H1 (cell line): ENCODE measurements around the gene ISOC1. TPM values are rescaled to one million over a fixed set of nuclear protein-coding genes. Genes with fewer than 3 reads are reported as not detected.

ENCODE experiments used
- CTCF ChIA-PET: fragments of 300-600 bp; sonication (Branson Sonifier 250); formaldehyde crosslinking; loops from one replicate; lab custom pipeline; 2021; ENCODE audit not compliant: partially characterized antibody; lab: Charles Lee
- POLR2A ChIA-PET: fragments of 300-600 bp; sonication (Branson Sonifier 250); formaldehyde crosslinking; loops from one replicate; lab custom pipeline; 2021; ENCODE audit warnings: inconsistent platforms; ENCODE audit not compliant: partially characterized antibody; lab: Charles Lee
- DNase-seq, 2 experiments: peaks; one replicate each; pipeline versions ENCODE4 v3.0.0 to v3.0.0-alpha.2; 2010 to 2022; ENCODE audit warnings: low spot score in 2 of 2, low read depth in 1 of 2, mixed read lengths in 1 of 2
- FAIRE-seq: peaks from 2 replicates; lab custom pipeline; 2011; peaks lifted over from hg19 to GRCh38; lab: Jason Lieb, UNC
- H2AFZ ChIP-seq: 2 replicates; pipeline ENCODE4 v1.8.1; 2012; ENCODE audit warnings: low read length, inconsistent platforms
- H2AK5ac ChIP-seq: 2 replicates; pipeline ENCODE4 v1.6.1; 2013; ENCODE audit warnings: low read depth, low read length
- H2BK120ac ChIP-seq: replicated peaks from 2 replicates; pipeline ENCODE3; 2013; ENCODE audit warnings: low read depth, low read length, inconsistent platforms
- H2BK12ac ChIP-seq: 2 replicates; pipeline ENCODE4 v1.6.1; 2013; ENCODE audit warnings: low read depth, low read length
- H2BK15ac ChIP-seq: 2 replicates; pipeline ENCODE4 v1.6.1; 2013; ENCODE audit warnings: low read length
- H2BK20ac ChIP-seq: 2 replicates; pipeline ENCODE4 v1.6.1; 2013; ENCODE audit warnings: low read length
- H2BK5ac ChIP-seq: 2 replicates; pipeline ENCODE4 v1.6.1; 2013; ENCODE audit warnings: low read depth, low read length
- H3K14ac ChIP-seq: 2 replicates; pipeline ENCODE4 v1.6.1; 2013; ENCODE audit warnings: inconsistent platforms; ENCODE audit not compliant: insufficient read length
- H3K18ac ChIP-seq: 2 replicates; pipeline ENCODE4 v1.6.1; 2013; ENCODE audit warnings: low read length; ENCODE audit errors: extremely low read depth
- H3K23ac ChIP-seq: 2 replicates; pipeline ENCODE4 v1.6.1; 2013; ENCODE audit warnings: inconsistent platforms; ENCODE audit not compliant: insufficient read length
- H3K23me2 ChIP-seq: 2 replicates; pipeline ENCODE4 v1.6.1; 2013; ENCODE audit warnings: low read depth, low read length
- H3K27ac ChIP-seq: 2 replicates; pipeline ENCODE4 v1.6.1; 2011; ENCODE audit warnings: low read depth, low read length, inconsistent platforms
- H3K27me3 ChIP-seq, 4 experiments: replicated peaks in 1 of 4; 1 replicate in 1 of 4; 2 replicates in 3 of 4; pipeline versions ENCODE4 v1.6.1 to v1.8.1; 2011 to 2013; ENCODE audit warnings: low read length in 3 of 4, mild to moderate bottlenecking in 3 of 4, inconsistent platforms in 2 of 4, mixed read lengths in 2 of 4, moderate library complexity in 1 of 4; ENCODE audit not compliant: control insufficient read depth in 3 of 4, insufficient read depth in 3 of 4; ENCODE audit errors: extremely low read depth in 1 of 4
- H3K36me3 ChIP-seq, 4 experiments: 2 replicates each; pipeline versions ENCODE4 v1.6.1 to v1.8.1; 2011 to 2013; ENCODE audit warnings: mild to moderate bottlenecking in 4 of 4, low read length in 3 of 4, moderate library complexity in 2 of 4, control low read depth in 1 of 4, inconsistent platforms in 1 of 4; ENCODE audit not compliant: insufficient read depth in 4 of 4, control insufficient read depth in 2 of 4
- H3K4ac ChIP-seq: replicated peaks from 2 replicates; pipeline ENCODE3; 2013; ENCODE audit warnings: low read length, low read depth, mixed read lengths, inconsistent platforms; ENCODE audit not compliant: insufficient read length
- H3K4me1 ChIP-seq, 4 experiments: replicated peaks in 1 of 4; 1 replicate in 1 of 4; 2 replicates in 3 of 4; pipeline versions ENCODE4 v1.6.1 to v1.8.1; 2011 to 2013; ENCODE audit warnings: low read length in 3 of 4, inconsistent platforms in 2 of 4, mixed read lengths in 1 of 4; ENCODE audit not compliant: insufficient read depth in 4 of 4, control insufficient read depth in 3 of 4
- H3K4me2 ChIP-seq, 2 experiments: 2 replicates each; pipeline versions ENCODE4 v1.6.1 to v1.8.1; 2011 to 2013; ENCODE audit warnings: low read depth in 2 of 2, low read length in 2 of 2, control low read depth in 1 of 2, inconsistent platforms in 1 of 2, mild to moderate bottlenecking in 1 of 2; ENCODE audit not compliant: insufficient read depth in 1 of 2
- H3K4me3 ChIP-seq, 4 experiments: fragments of 200-600, 300-600 bp in 1 of 4; sonication (generic), shearing (Covaris generic), sonication (Bioruptor Twin) in 1 of 4; 2 replicates each; pipeline versions ENCODE4 v1.5.1 to v1.8.1; 2011 to 2016; ENCODE audit warnings: low read length in 4 of 4, low read depth in 3 of 4, control low read depth in 2 of 4, inconsistent platforms in 2 of 4, mild to moderate bottlenecking in 2 of 4, mixed read lengths in 1 of 4, moderate library complexity in 1 of 4; ENCODE audit not compliant: insufficient read depth in 2 of 4; ENCODE audit errors: extremely low read depth in 1 of 4
- H3K56ac ChIP-seq: replicated peaks from 2 replicates; pipeline ENCODE3; 2013; ENCODE audit warnings: low read depth, mild to moderate bottlenecking, mixed read lengths, low read length, inconsistent platforms; ENCODE audit not compliant: insufficient read length
- H3K79me1 ChIP-seq: 2 replicates; pipeline ENCODE4 v1.6.1; 2013; ENCODE audit warnings: low read depth, low read length, control low read depth
- H3K79me2 ChIP-seq, 2 experiments: 2 replicates each; pipeline versions ENCODE4 v1.6.1 to v1.8.1; 2012 to 2013; ENCODE audit warnings: low read length in 2 of 2, mild to moderate bottlenecking in 2 of 2, inconsistent platforms in 1 of 2; ENCODE audit not compliant: insufficient read depth in 2 of 2, control insufficient read depth in 1 of 2
- H3K9ac ChIP-seq, 4 experiments: replicated peaks in 1 of 4; 1 replicate in 1 of 4; 2 replicates in 3 of 4; pipeline versions ENCODE4 v1.6.1 to v1.8.1; 2011 to 2013; ENCODE audit warnings: low read depth in 3 of 4, low read length in 3 of 4, control low read depth in 2 of 4, mild to moderate bottlenecking in 2 of 4, moderate library complexity in 2 of 4, inconsistent platforms in 1 of 4; ENCODE audit errors: extremely low read depth in 1 of 4
- H3K9me3 ChIP-seq, 2 experiments: 2 replicates each; pipeline versions ENCODE4 v1.6.1 to v1.8.1; 2012 to 2013; ENCODE audit warnings: mild to moderate bottlenecking in 2 of 2, moderate library complexity in 2 of 2, control low read depth in 1 of 2, inconsistent platforms in 1 of 2, low read depth in 1 of 2, low read length in 1 of 2, mixed read lengths in 1 of 2; ENCODE audit not compliant: insufficient read depth in 2 of 2
- H4K20me1 ChIP-seq, 2 experiments: replicated peaks in 1 of 2; 2 replicates each; pipeline versions ENCODE3 to v1.8.1; 2011 to 2013; ENCODE audit warnings: inconsistent platforms in 2 of 2, low read length in 2 of 2, mild to moderate bottlenecking in 1 of 2; ENCODE audit not compliant: insufficient read depth in 2 of 2, control insufficient read depth in 1 of 2
- H4K5ac ChIP-seq: 2 replicates; pipeline ENCODE4 v1.6.1; 2013; ENCODE audit warnings: low read length, low read depth, mixed read lengths, inconsistent platforms; ENCODE audit not compliant: insufficient read length
- H4K8ac ChIP-seq: 2 replicates; pipeline ENCODE4 v1.8.0; 2013; ENCODE audit warnings: mild to moderate bottlenecking, moderate library complexity, low read length, inconsistent platforms; ENCODE audit not compliant: insufficient read depth; ENCODE audit errors: extremely low read depth
- H4K91ac ChIP-seq: replicated peaks from 2 replicates; pipeline ENCODE3; 2013; ENCODE audit warnings: low read length, mixed read lengths, inconsistent platforms; ENCODE audit not compliant: insufficient read length
- FOSL1 ChIP-seq: IDR thresholded peaks from 2 replicates; pipeline ENCODE4 v1.6.1; 2011; ENCODE audit warnings: mild to moderate bottlenecking, low read depth, low read length, moderate library complexity; ENCODE audit not compliant: insufficient read depth
- RFX5 ChIP-seq: IDR thresholded peaks from 2 replicates; pipeline ENCODE4 v1.6.1; 2011; ENCODE audit warnings: low read depth, low read length, improper control_type of control experiment, borderline replicate concordance
- TBP ChIP-seq: IDR thresholded peaks from 2 replicates; pipeline ENCODE4 v1.6.1; 2011; ENCODE audit warnings: low read depth, low read length, improper control_type of control experiment
- WGBS, 2 experiments: shearing (Covaris generic) in 1 of 2; methylation state at CpG; one replicate each; pipeline versions ENCODE4 v1.1.6 to v1.1.7; 2013 to 2015; ENCODE audit warnings: low lambda C conversion rate in 2 of 2, mixed read lengths in 2 of 2, inconsistent platforms in 1 of 2, low coverage in 1 of 2, missing lambda C conversion rate in 1 of 2; ENCODE audit not compliant: insufficient replicate concordance in 2 of 2, insufficient coverage in 1 of 2, insufficient read length in 1 of 2; ENCODE audit errors: extremely low coverage in 1 of 2, missing lambda C conversion rate in 1 of 2; 5-methylcytosine and 5-hydroxymethylcytosine counted together
- polyA plus RNA-seq, 7 experiments: library from polyadenylated mRNA; depleted of rRNA in 3 of 7; stranded (reverse) in 5 of 7; unstranded in 2 of 7; fragments of >200 nt in 5 of 7; fragments of 200-250 nt in 2 of 7; gene quantifications; 1 replicate in 5 of 7; 2 replicates in 1 of 7; 4 replicates in 1 of 7; pipeline versions ENCODE4 v1.2.1 to v1.2.3, GENCODE V29; 2011 to 2013; ENCODE audit warnings: missing spikeins in 2 of 7, mixed read lengths in 2 of 7
- total RNA-seq: library from RNA; stranded (reverse); fragmentation: NEBNext Ultra II Directional; extraction: Animal tissue kit (Norgen Biotek cat#: 25700); gene quantifications from 2 replicates; pipeline ENCODE4 v1.2.1, GENCODE V29; 2021

ISOC1 gene
- total and polyA plus RNA-seq, 2 of the 8 experiments (the other 6 are each of a cell fraction or from before 2014, with no cell fraction given) = 27.7 to 34.9 TPM

GRCh38 chr5:129065721-129066120, 28.8 kb upstream of the ISOC1 start:
- H3K4me2 ChIP-seq = no peak overlapping the region
- H3K36me3 ChIP-seq = no peaks in the 10 kb centered on the region
- no peak overlapping the region for H3K4ac ChIP-seq
- DNase-seq = no peak
- no peak overlapping the region for H3K56ac ChIP-seq
- no peak overlapping the region for H4K8ac ChIP-seq
- H3K4me3 ChIP-seq = no peak overlapping the region
- no peak overlapping the region for H3K9ac ChIP-seq
- H3K9me3 ChIP-seq = no peaks in the 10 kb centered on the region
- no peaks in the 10 kb centered on the region for H3K27me3 ChIP-seq
- no peak overlapping the region for H2BK120ac ChIP-seq
- no peak overlapping the region for H2AFZ ChIP-seq
- no peaks in the 10 kb centered on the region for H3K79me1 ChIP-seq
- POLR2A ChIA-PET = interaction anchor here (1.4 kb wide), 1 partner anchor 28 kb away, joined by 3 read pairs; the partner anchor contains the start of gene ISOC1
- H3K14ac ChIP-seq = no peak overlapping the region
- no peak overlapping the region for H2BK20ac ChIP-seq
- H4K91ac ChIP-seq = no peak overlapping the region
- no peak overlapping the region for H2AK5ac ChIP-seq
- no peak for FAIRE-seq
- no peak overlapping the region for H2BK12ac ChIP-seq
- no peak overlapping the region for H3K18ac ChIP-seq
- H4K20me1 ChIP-seq = no peaks in the 10 kb centered on the region
- WGBS, 2 experiments = 86% methylated on average over 2 of the region's 2 CpGs; no CpG with 5 or more reads in 1 of the 2 experiments
- no peaks in the 10 kb centered on the region for H3K79me2 ChIP-seq
- H2BK5ac ChIP-seq = no peak overlapping the region
- H3K23me2 ChIP-seq = no peaks in the 10 kb centered on the region
- CTCF ChIA-PET = interaction anchor here (0.9 kb wide), 1 partner anchor 9 kb away, joined by 3 read pairs; no protein-coding TSS in a partner anchor
- no peak overlapping the region for H2BK15ac ChIP-seq
- H4K5ac ChIP-seq = no peak overlapping the region
- no peak overlapping the region for H3K27ac ChIP-seq
- no peak overlapping the region for H3K23ac ChIP-seq
- no peaks in the 10 kb centered on the region for H3K4me1 ChIP-seq
- TF ChIP-seq RFX5 = no peak
- no peak for TF ChIP-seq FOSL1
- no peak for TF ChIP-seq TBP
